IPS-18c (cell line): ENCODE results near the gene PAPOLB.

Source experiments
- H3K4me3 ChIP-seq: 2 replicates; pipeline ENCODE4 v1.7.0; 2013; ENCODE audit warnings: low read depth, mild to moderate bottlenecking, low read length, moderate library complexity; ENCODE audit not compliant: insufficient read depth
- H3K9me3 ChIP-seq: one replicate; pipeline ENCODE4 v1.6.1; 2013; ENCODE audit warnings: mild to moderate bottlenecking, low read length, moderate library complexity; ENCODE audit not compliant: control insufficient read depth, insufficient read depth

PAPOLB gene

GRCh38 chr7:4819560-4820404 lies 42.0 kb downstream of the PAPOLB start:
- Histone ChIP-seq H3K4me3 (no peak overlapping the region), H3K9me3 (peaks cover under 1% of the 10 kb centered on the region)

- no peak overlapping the region for H3K4me3 ChIP-seq
- H3K9me3 ChIP-seq, result peaks cover 2% of the 10 kb centered on the region
Observed at GRCh38 chr7:4818000-4818794, 43.6 kb downstream of the PAPOLB start.

GRCh38 chr7:4817178-4817901 lies 44.5 kb downstream of the PAPOLB start:
- peaks cover 2% of the 10 kb centered on the region for H3K9me3 ChIP-seq
- no peak overlapping the region for H3K4me3 ChIP-seq

GRCh38 chr7:4816419-4817080 lies 45.3 kb downstream of the PAPOLB start:
- Histone ChIP-seq H3K9me3 (peaks cover 2% of the 10 kb centered on the region), H3K4me3 (no peak overlapping the region)

- no peak overlapping the region for H3K4me3 ChIP-seq
- peaks cover 2% of the 10 kb centered on the region for H3K9me3 ChIP-seq
Observed at GRCh38 chr7:4815609-4816418, 46.0 kb downstream of the PAPOLB start.

DNA sequence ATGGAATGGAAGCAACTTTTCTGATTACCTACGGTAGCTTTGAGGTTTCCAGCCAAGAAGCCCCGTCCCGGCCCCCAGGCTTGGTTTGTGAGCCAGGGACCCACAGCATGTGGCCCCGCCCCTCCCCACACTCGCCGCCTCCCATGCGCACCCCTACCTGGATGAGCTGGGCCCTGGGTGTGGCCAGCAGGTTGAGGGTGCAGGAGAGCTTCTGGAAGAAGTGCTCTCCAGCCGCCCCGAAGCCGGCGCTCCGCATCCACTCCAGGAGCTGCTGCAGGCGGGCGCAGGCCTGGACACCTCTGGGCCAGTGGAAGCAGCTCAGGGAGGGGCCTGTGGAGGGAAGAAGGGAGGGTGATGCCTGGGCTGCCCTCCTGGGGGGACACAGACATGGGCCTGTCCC lies 46.7 kb downstream of the PAPOLB start:
- Histone ChIP-seq H3K4me3 (no peak overlapping the region), H3K9me3 (peaks cover 2% of the 10 kb centered on the region)

GRCh38 chr7:4814433-4814832 lies 47.4 kb downstream of the PAPOLB start:
- Histone ChIP-seq H3K9me3 (peaks cover 2% of the 10 kb centered on the region), H3K4me3 (no peak overlapping the region)

GRCh38 chr7:4809666-4810065 lies 52.2 kb downstream of the PAPOLB start:
- H3K4me3 ChIP-seq, result no peak overlapping the region
- H3K9me3 ChIP-seq, result peaks cover under 1% of the 10 kb centered on the region

GRCh38 chr7:4809091-4809591 lies 52.7 kb downstream of the PAPOLB start:
- Histone ChIP-seq H3K4me3 (no peak overlapping the region), H3K9me3 (no peaks in the 10 kb centered on the region)

DNA sequence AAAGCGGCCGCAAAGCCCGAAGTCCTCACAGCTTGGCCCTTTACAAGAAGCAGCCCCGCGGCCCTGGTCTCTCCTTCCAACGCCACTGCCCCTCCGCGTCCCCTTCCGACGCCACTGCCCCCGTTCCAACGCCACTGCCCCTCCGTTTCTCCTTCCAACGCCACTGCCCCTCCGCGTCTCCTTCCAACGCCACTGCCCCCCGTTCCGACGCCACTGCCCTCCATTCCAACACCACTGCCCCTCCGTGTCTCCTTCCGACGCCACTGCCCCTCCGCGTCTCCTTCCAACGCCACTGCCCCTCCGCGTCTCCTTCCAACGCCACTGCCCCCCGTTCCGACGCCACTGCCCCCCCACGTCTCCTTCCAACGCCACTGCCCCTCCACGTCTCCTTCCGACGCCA lies 53.3 kb downstream of the PAPOLB start:
- H3K4me3 ChIP-seq, result no peak overlapping the region

DNA sequence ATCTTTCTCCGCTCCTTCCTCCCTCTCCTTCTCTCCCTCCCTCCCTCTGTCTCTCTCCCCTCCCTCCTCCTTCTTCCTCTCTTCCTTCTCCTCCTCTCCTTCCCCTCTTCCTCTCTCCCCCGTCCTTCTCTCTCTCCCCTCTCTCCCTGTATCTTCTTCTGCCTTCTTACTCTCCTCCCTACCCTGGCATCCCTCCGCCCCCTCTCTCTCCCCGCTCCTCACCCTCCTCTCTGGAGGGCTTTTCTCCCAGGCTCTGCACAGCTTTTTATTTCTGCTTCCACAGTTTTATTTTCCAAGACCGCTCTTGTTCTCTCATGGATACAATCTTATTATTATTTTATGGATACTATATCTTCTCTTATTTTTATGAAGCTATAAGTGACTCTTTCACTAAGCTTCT lies 53.8 kb downstream of the PAPOLB start:
- no peak overlapping the region for H3K4me3 ChIP-seq
- no peaks in the 10 kb centered on the region for H3K9me3 ChIP-seq

More for the DNA sequence above, 53.3 kb downstream of the PAPOLB start:
- no peaks in the 10 kb centered on the region for H3K9me3 ChIP-seq
